OCI-LY3 (cell line): ENCODE data around the gene MIA2.
"Not testable (repeated sequence)": the region's sequence is repeated elsewhere in the genome, so short reads cannot be mapped to it uniquely, and the experiment has no call there.

ENCODE experiments used
- H2AFZ ChIP-seq: fragments of 200-600, 300-600 bp; shearing (Covaris generic); 2 replicates; pipeline ENCODE4 v1.6.0; 2014; ENCODE audit warnings: antibody characterized with exemption, low read depth, low read length
- H3K27ac ChIP-seq: fragments of 200-600, 300-600 bp; sonication (generic); 2 replicates; pipeline ENCODE4 v1.5.1; 2014; ENCODE audit warnings: mild to moderate bottlenecking, low read length, moderate library complexity, mixed read lengths
- H3K27me3 ChIP-seq: fragments of 200-600, 300-600 bp; sonication (generic); 2 replicates; pipeline ENCODE4 v1.6.1; 2014; ENCODE audit warnings: low read depth, low read length, mixed read lengths
- H3K36me3 ChIP-seq: fragments of 200-600, 300-600 bp; sonication (generic); replicated peaks from 2 replicates; pipeline ENCODE3; 2014; ENCODE audit warnings: low read depth, low read length, mixed read lengths
- H3K4me1 ChIP-seq: fragments of 300-600, 200-600 bp; sonication (generic); 2 replicates; pipeline ENCODE4 v1.6.1; 2014; ENCODE audit warnings: low read length, mixed read lengths
- H3K4me2 ChIP-seq: fragments of 200-600, 300-600 bp; sonication (generic); 2 replicates; pipeline ENCODE4 v1.6.1; 2014; ENCODE audit warnings: low read length, mixed read lengths
- H3K4me3 ChIP-seq: fragments of 300-600, 200-600 bp; sonication (generic); 2 replicates; pipeline ENCODE4 v1.5.1; 2014; ENCODE audit warnings: antibody characterized with exemption, mild to moderate bottlenecking, low read length, moderate library complexity
- H3K79me2 ChIP-seq: fragments of 300-600, 200-600 bp; shearing (Covaris generic); 2 replicates; pipeline ENCODE4 v1.6.1; 2014; ENCODE audit warnings: mild to moderate bottlenecking, low read length, mixed read lengths
- H3K9ac ChIP-seq: fragments of 300-600, 200-600 bp; shearing (Covaris generic); 2 replicates; pipeline ENCODE4 v1.6.0; 2014; ENCODE audit warnings: mild to moderate bottlenecking, low read length, moderate library complexity
- H3K9me3 ChIP-seq: fragments of 200-600, 300-600 bp; shearing (Covaris generic); 2 replicates; pipeline ENCODE4 v1.6.1; 2014; ENCODE audit warnings: low read length, mixed read lengths; ENCODE audit not compliant: insufficient read depth
- H4K20me1 ChIP-seq: fragments of 200-600, 300-600 bp; sonication (generic); 2 replicates; pipeline ENCODE4 v1.6.1; 2016; ENCODE audit warnings: low read length, mixed read lengths; ENCODE audit not compliant: insufficient read depth
- CTCF ChIP-seq: fragments of 200-600, 300-600 bp; sonication (generic); IDR thresholded peaks from 2 replicates; pipeline ENCODE4 v1.5.1; 2014; ENCODE audit warnings: antibody characterized with exemption, low read length, low read depth
- EZH2phosphoT487 ChIP-seq: fragments of 200-600 bp; shearing (Covaris generic); IDR thresholded peaks from 2 replicates; pipeline ENCODE4 v1.6.1; 2018; ENCODE audit warnings: antibody characterized with exemption, mixed run types, low read depth

MIA2 gene

DNA sequence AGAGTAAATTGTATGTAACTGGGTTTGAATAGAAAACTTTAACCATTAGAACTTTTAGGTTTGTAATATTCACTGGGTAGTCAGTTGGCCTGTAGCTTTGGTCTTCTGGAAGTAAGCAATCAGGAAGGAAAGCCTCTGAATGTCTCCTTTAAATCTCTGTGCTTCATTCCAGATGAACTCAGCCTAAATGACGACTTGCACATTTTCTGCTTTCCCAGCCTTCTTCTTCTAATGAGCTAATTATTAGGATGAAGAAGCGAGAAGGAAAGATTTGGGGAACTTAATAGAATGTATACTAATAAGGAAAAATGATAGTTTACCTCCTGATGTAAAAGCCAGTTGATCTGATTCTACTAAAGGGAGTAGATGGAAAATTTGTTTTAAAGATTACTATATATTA is 90.4 kb downstream of the MIA2 start:
- no peak overlapping the region for H3K9ac ChIP-seq
- H3K36me3 ChIP-seq: peaks cover 7% of the 10 kb centered on the region
- H4K20me1 ChIP-seq: no peaks in the 10 kb centered on the region
- no peaks in the 10 kb centered on the region for H3K79me2 ChIP-seq
- H3K4me1 ChIP-seq: no peaks in the 10 kb centered on the region
- TF ChIP-seq CTCF (no peak), EZH2phosphoT487 (no peak)
- H2AFZ ChIP-seq: no peak overlapping the region
- no peak overlapping the region for H3K4me2 ChIP-seq
- no peak overlapping the region for H3K27ac ChIP-seq
- no peaks in the 10 kb centered on the region for H3K27me3 ChIP-seq
- no peaks in the 10 kb centered on the region for H3K9me3 ChIP-seq
- H3K4me3 ChIP-seq: no peak overlapping the region

GRCh38 chr14:39339003-39339402 is 105.3 kb downstream of the MIA2 start:
- H3K4me1 ChIP-seq: no peaks in the 10 kb centered on the region
- no peaks in the 10 kb centered on the region for H3K79me2 ChIP-seq
- H4K20me1 ChIP-seq: no peaks in the 10 kb centered on the region
- H3K9me3 ChIP-seq: no peaks in the 10 kb centered on the region
- H3K9ac ChIP-seq: no peak overlapping the region
- H3K27me3 ChIP-seq: no peaks in the 10 kb centered on the region
- H3K36me3 ChIP-seq: no peaks in the 10 kb centered on the region
- H3K27ac ChIP-seq: no peak overlapping the region
- no peak overlapping the region for H2AFZ ChIP-seq
- no peak for TF ChIP-seq EZH2phosphoT487
- TF ChIP-seq CTCF: no peak
- no peak overlapping the region for H3K4me3 ChIP-seq
- H3K4me2 ChIP-seq: no peak overlapping the region

DNA sequence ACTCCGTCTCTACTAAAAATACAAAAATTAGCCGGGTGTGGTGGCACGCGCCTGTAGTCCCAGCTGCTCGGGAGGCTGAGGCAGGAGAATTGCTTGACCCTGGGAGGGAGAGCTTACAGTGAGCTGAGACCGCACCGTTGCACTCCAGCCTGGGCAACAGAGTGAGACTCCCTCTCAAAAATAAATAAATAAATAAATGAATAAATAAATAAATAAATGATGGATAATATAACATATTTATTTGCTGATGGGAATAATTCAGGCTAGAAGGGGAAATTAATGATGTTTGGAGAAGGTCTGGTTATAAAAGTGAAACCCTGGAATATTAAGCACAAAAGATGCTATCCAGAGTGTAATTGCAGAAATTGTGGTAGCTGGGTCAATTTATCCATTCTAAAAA is 107.4 kb downstream of the MIA2 start:
- H3K4me2 ChIP-seq, H3K9ac ChIP-seq, H3K79me2 ChIP-seq, H4K20me1 ChIP-seq, H2AFZ ChIP-seq, H3K4me1 ChIP-seq, H3K27ac ChIP-seq, H3K36me3 ChIP-seq, H3K4me3 ChIP-seq, H3K9me3 ChIP-seq, H3K27me3 ChIP-seq: not testable (repeated sequence)

DNA sequence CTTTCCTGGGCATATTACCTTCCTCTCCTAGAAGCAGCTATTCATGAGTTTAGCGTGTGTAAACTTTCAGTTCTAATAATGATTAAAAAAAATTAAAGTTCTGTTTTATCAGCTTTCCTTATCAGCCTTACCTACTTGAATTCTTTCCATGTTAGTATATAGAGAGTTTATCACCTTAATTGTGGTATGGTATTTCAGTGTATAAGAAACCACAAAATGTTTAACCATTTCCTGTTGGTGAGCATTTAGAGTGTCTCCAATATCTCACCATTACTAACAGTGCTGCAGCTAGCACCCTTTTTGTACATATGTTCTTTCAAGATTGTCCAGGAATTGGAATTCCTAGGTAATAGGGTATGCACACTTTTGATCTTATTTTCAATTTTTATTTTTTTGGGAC is 109.1 kb downstream of the MIA2 start:
- no peaks in the 10 kb centered on the region for H3K36me3 ChIP-seq
- no peaks in the 10 kb centered on the region for H4K20me1 ChIP-seq
- TF ChIP-seq CTCF (no peak), EZH2phosphoT487 (no peak)
- H3K4me2 ChIP-seq: no peak overlapping the region
- no peaks in the 10 kb centered on the region for H3K27me3 ChIP-seq
- H3K9me3 ChIP-seq: no peaks in the 10 kb centered on the region
- H3K9ac ChIP-seq: no peak overlapping the region
- H3K79me2 ChIP-seq: no peaks in the 10 kb centered on the region
- no peak overlapping the region for H3K4me3 ChIP-seq
- H2AFZ ChIP-seq: no peak overlapping the region
- no peaks in the 10 kb centered on the region for H3K4me1 ChIP-seq
- H3K27ac ChIP-seq: no peak overlapping the region

DNA sequence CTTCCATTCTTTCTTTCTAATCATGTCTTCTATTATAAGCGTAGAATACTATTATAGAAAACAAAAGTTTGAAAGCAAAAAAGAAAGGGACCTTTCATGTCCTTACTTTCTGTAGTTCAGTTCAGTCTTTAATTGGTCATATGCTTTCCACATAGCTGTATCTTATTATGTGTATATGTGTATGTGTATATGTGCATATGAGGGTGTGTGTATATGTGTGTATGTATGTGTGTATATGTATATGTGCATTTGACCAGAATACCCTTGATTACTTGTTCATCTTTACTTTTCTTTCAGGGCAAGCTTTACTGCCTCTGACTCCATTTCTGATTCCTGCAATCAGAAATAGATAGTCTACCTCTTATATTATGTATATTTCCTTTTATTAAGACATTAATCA is 109.9 kb downstream of the MIA2 start:
- TF ChIP-seq CTCF: no peak
- TF ChIP-seq EZH2phosphoT487: no peak

More for the DNA sequence above, 109.9 kb downstream of the MIA2 start:
- Histone ChIP-seq H3K9me3 (no peaks in the 10 kb centered on the region), H3K27me3 (no peaks in the 10 kb centered on the region), H3K36me3 (no peaks in the 10 kb centered on the region), H2AFZ (no peak overlapping the region), H3K9ac (no peak overlapping the region), H3K27ac (no peak overlapping the region), H3K4me2 (no peak overlapping the region), H3K4me1 (0 out of 2 replicates have a peak, but pooled peaks cover 2% of the 10 kb centered on the region), H3K79me2 (no peaks in the 10 kb centered on the region), H4K20me1 (no peaks in the 10 kb centered on the region), H3K4me3 (no peak overlapping the region)
